Left lung (tissue), 10 donors: ENCODE measurements around the gene FMN1. TPM values are rescaled to one million over a fixed set of nuclear protein-coding genes. Genes with fewer than 3 reads are reported as not detected.
A peak's percentile ranks its signal among the peaks of the same experiment; 100 is the strongest.

Experiments used
- ATAC-seq: fragments of 200-7000 bp; cut with Tn5 transposase; one replicate; pipeline ENCODE4 v1.9.1; 2020; ENCODE audit warnings: moderate library complexity
- DNase-seq, 4 donors: peaks; one replicate each; pipeline ENCODE4 v3.0.0-alpha.2; 2013 to 2020
- H3K27ac ChIP-seq, 2 donors: fragments of 200-600 bp; sonication (generic) in 1 of 2; one replicate each; pipeline versions ENCODE4 v1.5.0 to v1.8.0; 2020 to 2021
- H3K27me3 ChIP-seq, 2 donors: fragments of 200-600 bp; sonication (generic) in 1 of 2; one replicate each; pipeline versions ENCODE4 v1.5.0 to v1.8.0; 2020 to 2021
- H3K36me3 ChIP-seq, 2 donors: fragments of 200-600 bp; sonication (generic) in 1 of 2; one replicate each; pipeline versions ENCODE4 v1.5.0 to v1.8.0; 2020 to 2021
- H3K4me1 ChIP-seq, 2 donors: fragments of 200-600 bp; one replicate each; pipeline ENCODE4 v1.8.0; 2021
- H3K4me3 ChIP-seq, 2 donors: fragments of 200-600 bp; sonication (generic) in 1 of 2; one replicate each; pipeline versions ENCODE4 v1.5.0 to v1.8.0; 2020 to 2021; ENCODE audit warnings: mild to moderate bottlenecking in 1 of 2
- H3K9me3 ChIP-seq, 2 donors: fragments of 200-600 bp; sonication (generic) in 1 of 2; one replicate each; pipeline versions ENCODE4 v1.5.0 to v1.8.0; 2020 to 2021
- intact Hi-C, 2 donors: fragments of 100-400 bp; cut with DNase I; formaldehyde crosslinking; loops; one replicate each; pipeline versions ENCODE4 v1.11.2 to v1.14.2; 2022
- polyA plus RNA-seq, 6 donors: library from polyadenylated mRNA; unstranded; fragments of 120-200 nt; gene quantifications; one replicate each; pipeline ENCODE4 v1.2.1, GENCODE V29; 2013; ENCODE audit not compliant: insufficient read length in 6 of 6
- total RNA-seq, 2 donors: library from RNA; stranded (reverse); fragmentation: NEBNext Ultra II Directional; extraction: Animal tissue kit (Norgen Biotek cat#: 25700); gene quantifications; one replicate each; pipeline ENCODE4 v1.2.1, GENCODE V29; 2021
- TF ChIP-seq, protein P1 (sequence below), 2 donors: fragments of 200-600 bp; sonication (generic) in 1 of 2; IDR thresholded peaks; one replicate each; pipeline versions ENCODE4 v1.5.0 to v1.8.0; 2021; ENCODE audit warnings: antibody characterized with exemption in 2 of 2
- donor health status: DM: no; HTN: yes; CAD: no.
- donor health status: DM: no; HTN: no; CAD: no.

Gene FMN1
- total and polyA plus RNA-seq, 8 donors, result 4.6 to 45.2 (median 8.4) TPM

GRCh38 chr15:32993285-32993684 lies 201.2 kb downstream of the FMN1 start:
- intact Hi-C loops, result loop anchor here in 1 of 2 donors (10.0 kb wide), 1 partner anchor 328 kb away; no protein-coding TSS in a partner anchor
- no peaks in the 10 kb centered on the region for H3K36me3 ChIP-seq
- ATAC-seq, result peak; percentile 36
- TF ChIP-seq, protein P1, sequence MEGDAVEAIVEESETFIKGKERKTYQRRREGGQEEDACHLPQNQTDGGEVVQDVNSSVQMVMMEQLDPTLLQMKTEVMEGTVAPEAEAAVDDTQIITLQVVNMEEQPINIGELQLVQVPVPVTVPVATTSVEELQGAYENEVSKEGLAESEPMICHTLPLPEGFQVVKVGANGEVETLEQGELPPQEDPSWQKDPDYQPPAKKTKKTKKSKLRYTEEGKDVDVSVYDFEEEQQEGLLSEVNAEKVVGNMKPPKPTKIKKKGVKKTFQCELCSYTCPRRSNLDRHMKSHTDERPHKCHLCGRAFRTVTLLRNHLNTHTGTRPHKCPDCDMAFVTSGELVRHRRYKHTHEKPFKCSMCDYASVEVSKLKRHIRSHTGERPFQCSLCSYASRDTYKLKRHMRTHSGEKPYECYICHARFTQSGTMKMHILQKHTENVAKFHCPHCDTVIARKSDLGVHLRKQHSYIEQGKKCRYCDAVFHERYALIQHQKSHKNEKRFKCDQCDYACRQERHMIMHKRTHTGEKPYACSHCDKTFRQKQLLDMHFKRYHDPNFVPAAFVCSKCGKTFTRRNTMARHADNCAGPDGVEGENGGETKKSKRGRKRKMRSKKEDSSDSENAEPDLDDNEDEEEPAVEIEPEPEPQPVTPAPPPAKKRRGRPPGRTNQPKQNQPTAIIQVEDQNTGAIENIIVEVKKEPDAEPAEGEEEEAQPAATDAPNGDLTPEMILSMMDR (IDR thresholded peaks at IDR 0.05), result no peak
- no peak for DNase-seq
- H3K27me3 ChIP-seq, result no peaks in the 10 kb centered on the region
- H3K4me3 ChIP-seq, result no peak overlapping the region
- no peak overlapping the region for H3K27ac ChIP-seq
- H3K4me1 ChIP-seq, result no peaks in the 10 kb centered on the region
- no peaks in the 10 kb centered on the region for H3K9me3 ChIP-seq

- ATAC-seq, result no peak
- DNase-seq, result no peak
- no peak overlapping the region for H3K4me3 ChIP-seq
- intact Hi-C loops, result loop anchor here in 1 of 2 donors (10.0 kb wide), 1 partner anchor 327 kb away; no protein-coding TSS in a partner anchor
- no peaks in the 10 kb centered on the region for H3K9me3 ChIP-seq
- no peaks in the 10 kb centered on the region for H3K4me1 ChIP-seq
- TF ChIP-seq, protein P1 (IDR thresholded peaks at IDR 0.05), result no peak
- H3K27ac ChIP-seq, result no peak overlapping the region
- H3K27me3 ChIP-seq, result no peaks in the 10 kb centered on the region
- H3K36me3 ChIP-seq, result no peaks in the 10 kb centered on the region
Measured at GRCh38 chr15:32991619-32992111, 202.8 kb downstream of the FMN1 start.

DNA sequence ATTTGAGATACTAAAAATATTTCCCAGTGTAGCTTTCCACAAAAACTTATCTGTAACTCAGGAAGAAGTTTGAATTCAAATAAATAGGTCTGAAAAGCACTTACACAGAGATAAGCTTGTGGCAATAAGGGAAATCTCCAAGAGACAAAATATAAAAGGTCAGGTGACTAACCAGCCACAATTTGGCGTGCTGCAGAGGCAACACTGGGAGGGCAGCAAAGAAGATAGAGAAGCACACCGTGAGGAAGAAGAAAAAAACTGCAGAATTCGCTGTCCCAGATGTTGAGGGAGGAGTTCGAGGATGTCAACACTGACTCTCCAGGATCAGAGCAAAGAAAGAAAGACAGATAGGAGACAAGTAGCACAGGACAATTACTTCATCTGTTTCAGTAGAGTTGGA lies 204.4 kb downstream of the FMN1 start:
- intact Hi-C loops, result loop anchor here in 1 of 2 donors (10.0 kb wide), 1 partner anchor 325 kb away; no protein-coding TSS in a partner anchor
- Histone ChIP-seq H3K9me3 (no peaks in the 10 kb centered on the region), H3K4me1 (no peaks in the 10 kb centered on the region), H3K27ac (no peak overlapping the region), H3K27me3 (no peaks in the 10 kb centered on the region), H3K4me3 (no peak overlapping the region), H3K36me3 (no peaks in the 10 kb centered on the region)
- TF ChIP-seq, protein P1 (IDR thresholded peaks at IDR 0.05), result no peak
- ATAC-seq (no peak), DNase-seq (no peak)

DNA sequence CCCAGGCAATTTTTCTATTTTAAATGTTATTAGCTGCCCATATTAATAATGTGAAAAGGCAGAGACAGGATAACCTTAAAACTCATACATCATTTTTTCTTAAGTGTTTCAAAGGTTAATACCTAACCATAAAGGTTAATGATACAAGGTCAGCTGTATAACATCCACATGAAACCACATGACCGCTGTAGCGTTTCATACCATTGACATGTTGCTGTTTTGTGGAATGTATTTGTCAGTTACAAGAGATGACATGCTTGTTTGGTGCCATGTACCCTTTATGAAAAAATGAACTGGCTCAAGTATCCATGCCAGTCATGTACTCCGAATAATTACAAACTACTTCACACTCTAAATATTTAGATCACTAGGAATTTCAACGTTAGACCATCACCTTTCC lies 207.4 kb downstream of the FMN1 start:
- intact Hi-C loops, result no loop called here
- no peak overlapping the region for H3K27ac ChIP-seq
- H3K27me3 ChIP-seq, result no peaks in the 10 kb centered on the region
- no peaks in the 10 kb centered on the region for H3K9me3 ChIP-seq
- TF ChIP-seq, protein P1 (IDR thresholded peaks at IDR 0.05), result no peak
- no peak for ATAC-seq
- H3K4me3 ChIP-seq, result no peak overlapping the region
- no peak for DNase-seq
- no peaks in the 10 kb centered on the region for H3K36me3 ChIP-seq
- no peaks in the 10 kb centered on the region for H3K4me1 ChIP-seq

DNA sequence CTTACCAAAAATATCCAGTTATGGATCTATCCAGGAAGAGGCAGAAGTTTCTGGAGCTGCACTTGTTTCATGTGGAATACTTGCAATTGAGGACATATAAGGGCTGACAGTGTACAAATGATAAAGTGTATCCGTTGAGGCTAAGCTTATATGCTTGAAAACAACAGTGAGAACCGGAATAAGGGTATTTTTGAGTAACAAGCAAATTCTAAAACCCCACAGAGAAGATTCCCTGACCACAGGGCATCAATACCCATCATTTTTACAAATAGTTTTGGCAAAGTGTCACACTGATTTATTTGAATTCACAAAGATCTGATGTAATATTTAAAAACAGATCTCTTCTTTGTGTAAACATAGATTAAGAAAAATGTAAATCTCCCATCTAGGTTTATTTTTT lies 208.4 kb downstream of the FMN1 start:
- Histone ChIP-seq H3K27ac (no peak overlapping the region), H3K36me3 (no peaks in the 10 kb centered on the region), H3K4me3 (no peak overlapping the region), H3K4me1 (no peaks in the 10 kb centered on the region), H3K27me3 (no peaks in the 10 kb centered on the region), H3K9me3 (no peaks in the 10 kb centered on the region)
- TF ChIP-seq, protein P1 (IDR thresholded peaks at IDR 0.05), result no peak
- DNase-seq (no peak), ATAC-seq (no peak)
- intact Hi-C loops, result no loop called here
